ENCODE results near the gene CWC22.

DNA sequence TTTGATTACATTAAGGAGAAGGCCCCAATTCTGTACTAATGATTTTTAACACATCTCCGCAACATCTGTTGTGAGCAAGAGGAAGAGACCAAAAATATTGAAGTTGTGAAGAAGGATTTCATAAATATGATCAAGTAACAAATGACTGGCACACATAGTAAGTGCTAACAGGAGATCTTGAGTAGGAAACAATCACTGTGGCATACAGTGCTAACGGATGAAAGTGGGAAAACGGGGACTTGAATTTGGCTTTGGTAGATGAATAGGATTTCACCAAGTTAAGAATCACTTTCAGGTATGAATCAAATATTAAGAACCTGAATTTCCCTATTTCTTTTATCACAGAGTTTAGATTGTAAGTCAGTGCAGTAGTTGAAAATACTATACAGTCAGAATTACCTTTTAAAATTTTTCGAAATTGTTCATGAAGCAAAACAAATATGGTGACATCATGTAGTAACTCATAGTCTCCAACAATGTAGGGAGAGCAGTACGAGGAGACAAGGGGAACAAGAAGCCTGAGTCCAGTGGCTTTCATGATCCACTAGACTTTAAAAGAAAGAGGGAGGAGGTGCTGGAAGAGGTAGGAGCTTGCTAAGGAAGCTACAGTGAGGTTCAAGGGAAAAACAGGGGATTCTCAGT is 16.3 kb downstream of the CWC22 start:
- TF ChIP-seq, protein P1, sequence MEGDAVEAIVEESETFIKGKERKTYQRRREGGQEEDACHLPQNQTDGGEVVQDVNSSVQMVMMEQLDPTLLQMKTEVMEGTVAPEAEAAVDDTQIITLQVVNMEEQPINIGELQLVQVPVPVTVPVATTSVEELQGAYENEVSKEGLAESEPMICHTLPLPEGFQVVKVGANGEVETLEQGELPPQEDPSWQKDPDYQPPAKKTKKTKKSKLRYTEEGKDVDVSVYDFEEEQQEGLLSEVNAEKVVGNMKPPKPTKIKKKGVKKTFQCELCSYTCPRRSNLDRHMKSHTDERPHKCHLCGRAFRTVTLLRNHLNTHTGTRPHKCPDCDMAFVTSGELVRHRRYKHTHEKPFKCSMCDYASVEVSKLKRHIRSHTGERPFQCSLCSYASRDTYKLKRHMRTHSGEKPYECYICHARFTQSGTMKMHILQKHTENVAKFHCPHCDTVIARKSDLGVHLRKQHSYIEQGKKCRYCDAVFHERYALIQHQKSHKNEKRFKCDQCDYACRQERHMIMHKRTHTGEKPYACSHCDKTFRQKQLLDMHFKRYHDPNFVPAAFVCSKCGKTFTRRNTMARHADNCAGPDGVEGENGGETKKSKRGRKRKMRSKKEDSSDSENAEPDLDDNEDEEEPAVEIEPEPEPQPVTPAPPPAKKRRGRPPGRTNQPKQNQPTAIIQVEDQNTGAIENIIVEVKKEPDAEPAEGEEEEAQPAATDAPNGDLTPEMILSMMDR (IDR thresholded peaks at IDR 0.05; ENCODE audit: borderline replicate concordance, extremely low read depth, low read length, poor library complexity, severe bottlenecking): no peak
- no peak for TF ChIP-seq EZH2 (IDR thresholded peaks at IDR 0.05; ENCODE audit: borderline replicate concordance, low read depth, low read length, severe bottlenecking)

Data from DND-41 (cell line).